A673 (cell line): ENCODE results near the gene TNFAIP6.

Experiments
- EZH2 ChIP-seq: fragments of 200-600 bp; sonication (generic); IDR thresholded peaks from 2 replicates; pipeline ENCODE4 v1.6.1; 2017; ENCODE audit warnings: borderline replicate concordance, low read depth, mild to moderate bottlenecking, mixed read lengths, antibody characterized with exemption, low read length; ENCODE audit not compliant: poor library complexity, severe bottlenecking
- TF ChIP-seq, protein P1 (sequence below): fragments of 300-800, 200-600 bp; sonication (generic); conservative IDR thresholded peaks from 2 replicates; pipeline ENCODE4 v1.5.1; 2017; ENCODE audit warnings: low read depth, mild to moderate bottlenecking, antibody characterized with exemption, low read length, moderate library complexity, mixed read lengths

DNA sequence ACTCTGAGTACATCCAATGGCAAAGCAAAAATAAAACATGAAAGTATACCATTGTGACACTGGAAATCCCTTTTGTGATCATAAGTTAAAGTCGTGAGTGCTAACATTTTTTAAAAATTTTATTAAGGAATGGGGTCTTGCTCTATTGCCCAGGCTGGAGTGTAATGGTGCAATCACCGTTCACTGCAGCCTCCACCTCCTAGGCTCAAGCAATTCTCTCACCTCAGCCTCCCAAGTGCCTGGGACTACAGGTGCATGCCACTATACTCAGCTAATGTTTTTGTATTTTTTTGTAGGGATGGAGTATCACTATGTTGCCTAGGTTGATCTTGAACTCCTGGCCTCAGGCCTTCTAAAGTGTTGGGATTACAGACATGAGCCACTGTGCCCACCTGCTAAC lies 14.3 kb upstream of the TNFAIP6 start:
- TF ChIP-seq, protein P1, sequence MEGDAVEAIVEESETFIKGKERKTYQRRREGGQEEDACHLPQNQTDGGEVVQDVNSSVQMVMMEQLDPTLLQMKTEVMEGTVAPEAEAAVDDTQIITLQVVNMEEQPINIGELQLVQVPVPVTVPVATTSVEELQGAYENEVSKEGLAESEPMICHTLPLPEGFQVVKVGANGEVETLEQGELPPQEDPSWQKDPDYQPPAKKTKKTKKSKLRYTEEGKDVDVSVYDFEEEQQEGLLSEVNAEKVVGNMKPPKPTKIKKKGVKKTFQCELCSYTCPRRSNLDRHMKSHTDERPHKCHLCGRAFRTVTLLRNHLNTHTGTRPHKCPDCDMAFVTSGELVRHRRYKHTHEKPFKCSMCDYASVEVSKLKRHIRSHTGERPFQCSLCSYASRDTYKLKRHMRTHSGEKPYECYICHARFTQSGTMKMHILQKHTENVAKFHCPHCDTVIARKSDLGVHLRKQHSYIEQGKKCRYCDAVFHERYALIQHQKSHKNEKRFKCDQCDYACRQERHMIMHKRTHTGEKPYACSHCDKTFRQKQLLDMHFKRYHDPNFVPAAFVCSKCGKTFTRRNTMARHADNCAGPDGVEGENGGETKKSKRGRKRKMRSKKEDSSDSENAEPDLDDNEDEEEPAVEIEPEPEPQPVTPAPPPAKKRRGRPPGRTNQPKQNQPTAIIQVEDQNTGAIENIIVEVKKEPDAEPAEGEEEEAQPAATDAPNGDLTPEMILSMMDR, result no peak
- TF ChIP-seq EZH2, result no peak
